ENCODE measurements around the gene PLS3. TPM values are rescaled to one million over a fixed set of nuclear protein-coding genes. Genes with fewer than 3 reads are reported as not detected.

PLS3 gene
- total and polyA plus RNA-seq, 9 of the 15 experiments (the other 6 are each of a cell fraction or from before 2014, with no cell fraction given): 0.03 to 0.42 (median 0.03) TPM; not detected in 4

- TF ChIP-seq CBX1 (IDR thresholded peaks at IDR 0.05; ENCODE audit: low read depth) (no peak), SMARCE1 (IDR thresholded peaks at IDR 0.05) (no peak)
- TF ChIP-seq, protein P1, sequence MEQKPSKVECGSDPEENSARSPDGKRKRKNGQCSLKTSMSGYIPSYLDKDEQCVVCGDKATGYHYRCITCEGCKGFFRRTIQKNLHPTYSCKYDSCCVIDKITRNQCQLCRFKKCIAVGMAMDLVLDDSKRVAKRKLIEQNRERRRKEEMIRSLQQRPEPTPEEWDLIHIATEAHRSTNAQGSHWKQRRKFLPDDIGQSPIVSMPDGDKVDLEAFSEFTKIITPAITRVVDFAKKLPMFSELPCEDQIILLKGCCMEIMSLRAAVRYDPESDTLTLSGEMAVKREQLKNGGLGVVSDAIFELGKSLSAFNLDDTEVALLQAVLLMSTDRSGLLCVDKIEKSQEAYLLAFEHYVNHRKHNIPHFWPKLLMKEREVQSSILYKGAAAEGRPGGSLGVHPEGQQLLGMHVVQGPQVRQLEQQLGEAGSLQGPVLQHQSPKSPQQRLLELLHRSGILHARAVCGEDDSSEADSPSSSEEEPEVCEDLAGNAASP (IDR thresholded peaks at IDR 0.05): no peak
Measured at GRCh38 chrX:115624916-115625315, 63.9 kb downstream of the PLS3 start (continued).

- Histone ChIP-seq H3K27ac (ENCODE audit: extremely low read depth, low read depth, low read length) (no peak overlapping the region), H3K9me1 (ENCODE audit: control insufficient read depth, insufficient read depth, low read length) (no peaks in the 10 kb centered on the region), H3K4me1 (replicated peaks in 1 of 2; ENCODE audit: control insufficient read depth in 2 of 2, insufficient read depth in 2 of 2, low read length in 2 of 2) (no peaks in the 10 kb centered on the region), H3K4me3 (no peak overlapping the region), H3K4me2 (ENCODE audit: insufficient read depth, low read length) (no peak overlapping the region), H3K27me3 (ENCODE audit: control insufficient read depth in 2 of 2, insufficient read depth in 2 of 2, low read length in 2 of 2) (no peaks in the 10 kb centered on the region), H2AFZ (ENCODE audit: low read depth, low read length) (no peak overlapping the region), H3K9me3 (replicated peaks; ENCODE audit: control insufficient read depth, insufficient read depth, low read depth, low read length) (no peaks in the 10 kb centered on the region), H3K9ac (ENCODE audit: insufficient read depth in 1 of 2, low read depth in 2 of 2, low read length in 2 of 2) (no peak overlapping the region), H3K36me3 (ENCODE audit: control insufficient read depth, insufficient read depth, low read length) (no peaks in the 10 kb centered on the region), H4K20me1 (replicated peaks; ENCODE audit: control insufficient read depth, insufficient read depth, low read length) (no peaks in the 10 kb centered on the region), H3K79me2 (ENCODE audit: control insufficient read depth, insufficient read depth, low read length) (no peaks in the 10 kb centered on the region)
- FAIRE-seq: no peak
- WGBS (ENCODE audit: insufficient coverage, low coverage, missing lambda C conversion rate): 0% methylated on average over 6 of the region's 6 CpGs
- in situ Hi-C loops (cut with MboI) (no loop called here), intact Hi-C loops (cut with micrococcal nuclease) (no loop called here)
- ChIA-PET CTCF (ENCODE audit: low intra/inter-chr PET ratio) (no interaction called here), POLR2A (no interaction called here)
- BruUV-seq (replicated peaks): no TSS peak
- ATAC-seq: no peak
- no peak for DNase-seq (ENCODE audit: extremely low read depth in 1 of 4, low spot score in 3 of 4)
- TF ChIP-seq STAT5A (IDR thresholded peaks at IDR 0.05; ENCODE audit: borderline replicate concordance, low read length) (no peak), ESRRA (IDR thresholded peaks at IDR 0.05; ENCODE audit: borderline replicate concordance, low read depth) (no peak), KLF6 (CRISPR knock-in tag; IDR thresholded peaks at IDR 0.05; ENCODE audit: borderline replicate concordance) (no peak), MAFG (tag; conservative IDR thresholded peaks at IDR 0.05) (no peak), SIN3A (IDR thresholded peaks at IDR 0.05; ENCODE audit: borderline replicate concordance in 2 of 2, control insufficient read depth in 1 of 2, low read depth in 2 of 2, low read length in 2 of 2) (no peak), ZNF561 (CRISPR knock-in tag; conservative IDR thresholded peaks at IDR 0.05) (no peak)
- TF ChIP-seq, protein P2, sequence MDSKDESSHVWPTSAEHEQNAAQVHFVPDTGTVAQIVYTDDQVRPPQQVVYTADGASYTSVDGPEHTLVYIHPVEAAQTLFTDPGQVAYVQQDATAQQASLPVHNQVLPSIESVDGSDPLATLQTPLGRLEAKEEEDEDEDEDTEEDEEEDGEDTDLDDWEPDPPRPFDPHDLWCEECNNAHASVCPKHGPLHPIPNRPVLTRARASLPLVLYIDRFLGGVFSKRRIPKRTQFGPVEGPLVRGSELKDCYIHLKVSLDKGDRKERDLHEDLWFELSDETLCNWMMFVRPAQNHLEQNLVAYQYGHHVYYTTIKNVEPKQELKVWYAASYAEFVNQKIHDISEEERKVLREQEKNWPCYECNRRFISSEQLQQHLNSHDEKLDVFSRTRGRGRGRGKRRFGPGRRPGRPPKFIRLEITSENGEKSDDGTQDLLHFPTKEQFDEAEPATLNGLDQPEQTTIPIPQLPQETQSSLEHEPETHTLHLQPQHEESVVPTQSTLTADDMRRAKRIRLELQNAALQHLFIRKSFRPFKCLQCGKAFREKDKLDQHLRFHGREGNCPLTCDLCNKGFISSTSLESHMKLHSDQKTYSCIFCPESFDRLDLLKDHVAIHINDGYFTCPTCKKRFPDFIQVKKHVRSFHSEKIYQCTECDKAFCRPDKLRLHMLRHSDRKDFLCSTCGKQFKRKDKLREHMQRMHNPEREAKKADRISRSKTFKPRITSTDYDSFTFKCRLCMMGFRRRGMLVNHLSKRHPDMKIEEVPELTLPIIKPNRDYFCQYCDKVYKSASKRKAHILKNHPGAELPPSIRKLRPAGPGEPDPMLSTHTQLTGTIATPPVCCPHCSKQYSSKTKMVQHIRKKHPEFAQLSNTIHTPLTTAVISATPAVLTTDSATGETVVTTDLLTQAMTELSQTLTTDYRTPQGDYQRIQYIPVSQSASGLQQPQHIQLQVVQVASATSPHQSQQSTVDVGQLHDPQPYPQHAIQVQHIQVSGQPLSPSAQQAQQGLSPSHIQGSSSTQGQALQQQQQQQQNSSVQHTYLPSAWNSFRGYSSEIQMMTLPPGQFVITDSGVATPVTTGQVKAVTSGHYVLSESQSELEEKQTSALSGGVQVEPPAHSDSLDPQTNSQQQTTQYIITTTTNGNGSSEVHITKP (IDR thresholded peaks at IDR 0.05; ENCODE audit: partially characterized antibody): no peak
Measured at GRCh38 chrX:115625572-115626301, 64.8 kb downstream of the PLS3 start.
